NCI-H2081 treated with DMSO at 0.1 percent for 48 hours (cell line): ENCODE data around the gene THRB.

Experiments
- DNase-seq: peaks from one replicate; lab custom pipeline; 2025; lab: John Stamatoyannopoulos, UW

THRB gene

GRCh38 chr3:24377218-24377993, 117.2 kb downstream of the THRB start:
- DNase-seq = no peak

- DNase-seq = no peak
Observed at GRCh38 chr3:24375947-24376384, 118.7 kb downstream of the THRB start.

GRCh38 chr3:24374801-24375200, 119.8 kb downstream of the THRB start:
- no peak for DNase-seq

- no peak for DNase-seq
Observed at GRCh38 chr3:24373198-24373959, 121.3 kb downstream of the THRB start.

- no peak for DNase-seq
Observed at GRCh38 chr3:24372559-24373197, 122.0 kb downstream of the THRB start.

- DNase-seq = no peak
Observed at GRCh38 chr3:24370352-24371090, 124.1 kb downstream of the THRB start.

- DNase-seq = no peak
Observed at GRCh38 chr3:24368605-24369004, 126.0 kb downstream of the THRB start.

- no peak for DNase-seq
Observed at GRCh38 chr3:24367664-24368264, 126.9 kb downstream of the THRB start.

GRCh38 chr3:24367216-24367615, 127.4 kb downstream of the THRB start:
- DNase-seq = no peak

GRCh38 chr3:24365168-24365567, 129.5 kb downstream of the THRB start:
- DNase-seq = no peak

GRCh38 chr3:24364359-24364758, 130.3 kb downstream of the THRB start:
- DNase-seq = no peak

- no peak for DNase-seq
Observed at GRCh38 chr3:24363242-24363641, 131.4 kb downstream of the THRB start.

GRCh38 chr3:24361623-24362022, 133.0 kb downstream of the THRB start:
- DNase-seq = no peak

- DNase-seq = no peak
Observed at GRCh38 chr3:24360957-24361356, 133.7 kb downstream of the THRB start.

- DNase-seq = no peak
Observed at GRCh38 chr3:24359645-24360462, 134.8 kb downstream of the THRB start.

GRCh38 chr3:24359102-24359501, 135.5 kb downstream of the THRB start:
- no peak for DNase-seq

GRCh38 chr3:24357635-24358034, 137.0 kb downstream of the THRB start:
- no peak for DNase-seq

- DNase-seq = no peak
Observed at GRCh38 chr3:24355806-24356205, 138.8 kb downstream of the THRB start.

- DNase-seq = no peak
Observed at GRCh38 chr3:24354230-24354629, 140.4 kb downstream of the THRB start.

GRCh38 chr3:24352893-24353553, 141.6 kb downstream of the THRB start:
- no peak for DNase-seq
